WTC11 (cell line): ENCODE data around the gene TIGD2.

Experiments
- ATF3 ChIP-seq: sonication (generic); formaldehyde crosslinking; conservative IDR thresholded peaks from 2 replicates; pipeline ENCODE4 v1.8.1; 2022; ENCODE audit warnings: mild to moderate bottlenecking, missing genetic modification reagents
- CREB1 ChIP-seq: sonication (generic); formaldehyde crosslinking; IDR thresholded peaks from 2 replicates; pipeline ENCODE4 v1.8.0; 2023; ENCODE audit warnings: mild to moderate bottlenecking, missing genetic modification reagents
- CTCF ChIP-seq: fragments of 200-600 bp; IDR thresholded peaks from 2 replicates; pipeline ENCODE4 v1.8.0; 2022; ENCODE audit warnings: antibody characterized with exemption
- ETV6 ChIP-seq: sonication (generic); formaldehyde crosslinking; IDR thresholded peaks from 2 replicates; pipeline ENCODE4 v1.8.1; 2022; ENCODE audit warnings: mild to moderate bottlenecking, missing genetic modification reagents
- FOXK1 ChIP-seq: sonication (generic); formaldehyde crosslinking; IDR thresholded peaks from 2 replicates; pipeline ENCODE4 v1.8.0; 2022; ENCODE audit warnings: mild to moderate bottlenecking, moderate library complexity, missing genetic modification reagents
- FOXP4 ChIP-seq: sonication (generic); formaldehyde crosslinking; IDR thresholded peaks from 2 replicates; pipeline ENCODE4 v1.8.0; 2022; ENCODE audit warnings: mild to moderate bottlenecking, missing genetic modification reagents
- JUN ChIP-seq: sonication (generic); formaldehyde crosslinking; IDR thresholded peaks from 2 replicates; pipeline ENCODE4 v1.8.0; 2023; ENCODE audit warnings: mild to moderate bottlenecking, missing genetic modification reagents
- NFATC4 ChIP-seq: fragments of 250-450 bp; sonication (Bioruptor Pico); IDR thresholded peaks from 2 replicates; pipeline ENCODE4 v1.9.0; 2021; ENCODE audit warnings: mild to moderate bottlenecking
- NFE2L1 ChIP-seq: sonication (generic); formaldehyde crosslinking; IDR thresholded peaks from 2 replicates; pipeline ENCODE4 v1.8.1; 2023; ENCODE audit warnings: missing genetic modification reagents
- SOX15 ChIP-seq: fragments of 250-450 bp; sonication (Bioruptor Pico); IDR thresholded peaks from 2 replicates; pipeline ENCODE4 v1.9.0; 2021; ENCODE audit warnings: mild to moderate bottlenecking
- ZBTB43 ChIP-seq: sonication (generic); formaldehyde crosslinking; IDR thresholded peaks from 2 replicates; pipeline ENCODE4 v1.8.1; 2023; ENCODE audit warnings: mild to moderate bottlenecking, missing genetic modification reagents
- ZNF121 ChIP-seq: sonication (generic); formaldehyde crosslinking; IDR thresholded peaks from 2 replicates; pipeline ENCODE4 v1.8.0; 2023; ENCODE audit warnings: missing genetic modification reagents
- ZNF416 ChIP-seq: fragments of 250-450 bp; sonication (Bioruptor Pico); IDR thresholded peaks from 2 replicates; pipeline ENCODE4 v1.9.0; 2021; ENCODE audit warnings: mild to moderate bottlenecking, inconsistent platforms
- ZNF512 ChIP-seq: sonication (generic); formaldehyde crosslinking; IDR thresholded peaks from 2 replicates; pipeline ENCODE4 v1.8.1; 2022; ENCODE audit warnings: missing genetic modification reagents, borderline replicate concordance

GRCh38 chr4:89069481-89069880 is 41.9 kb upstream of the TIGD2 start:
- TF ChIP-seq CTCF: no peak
- TF ChIP-seq ZNF512 (CRISPR knock-in tag): no peak
- no peak for TF ChIP-seq FOXP4 (CRISPR knock-in tag)
- TF ChIP-seq NFE2L1: no peak
- TF ChIP-seq FOXK1 (CRISPR knock-in tag): no peak
- TF ChIP-seq SOX15 (CRISPR knock-in tag): no peak
- TF ChIP-seq NFATC4 (CRISPR knock-in tag): no peak
- no peak for TF ChIP-seq CREB1 (CRISPR knock-in tag)
- no peak for TF ChIP-seq ATF3 (CRISPR knock-in tag)
- TF ChIP-seq ETV6 (CRISPR knock-in tag): no peak
- TF ChIP-seq ZNF121 (CRISPR knock-in tag): no peak
- TF ChIP-seq ZBTB43 (CRISPR knock-in tag): no peak
- TF ChIP-seq JUN: no peak
- no peak for TF ChIP-seq ZNF416 (CRISPR knock-in tag)
